HPDE6-E6E7 (cell line): ENCODE measurements around the gene CPXM2.

Source experiments
- DNase-seq: peaks from one replicate; pipeline ENCODE4 v3.0.0; 2011; ENCODE audit warnings: missing footprints; ENCODE audit errors: extremely low spot score

CPXM2 gene

GRCh38 chr10:123904834-123905409, 13.3 kb upstream of the CPXM2 start:
- no peak for DNase-seq

- no peak for DNase-seq
Observed at GRCh38 chr10:123903621-123904020, 12.0 kb upstream of the CPXM2 start.

- no peak for DNase-seq
Observed at GRCh38 chr10:123901621-123902020, 10.0 kb upstream of the CPXM2 start.

GRCh38 chr10:123897146-123897545, 5.5 kb upstream of the CPXM2 start:
- DNase-seq, result no peak

GRCh38 chr10:123896246-123896927, 4.8 kb upstream of the CPXM2 start:
- DNase-seq, result no peak

GRCh38 chr10:123893651-123894050, 2.0 kb upstream of the CPXM2 start:
- no peak for DNase-seq

GRCh38 chr10:123890756-123891143, 857 bp downstream of the CPXM2 start:
- no peak for DNase-seq

GRCh38 chr10:123890226-123890625, 1.4 kb downstream of the CPXM2 start:
- no peak for DNase-seq

GRCh38 chr10:123889821-123890220, 1.8 kb downstream of the CPXM2 start:
- no peak for DNase-seq

GRCh38 chr10:123888751-123889150, 2.9 kb downstream of the CPXM2 start:
- no peak for DNase-seq

- no peak for DNase-seq
Observed at GRCh38 chr10:123888256-123888655, 3.4 kb downstream of the CPXM2 start.

GRCh38 chr10:123886292-123886691, 5.3 kb downstream of the CPXM2 start:
- no peak for DNase-seq

- no peak for DNase-seq
Observed at GRCh38 chr10:123885406-123886170, 6.0 kb downstream of the CPXM2 start.

- no peak for DNase-seq
Observed at GRCh38 chr10:123884907-123885381, 6.7 kb downstream of the CPXM2 start.

GRCh38 chr10:123884351-123884906, 7.2 kb downstream of the CPXM2 start:
- DNase-seq, result no peak

GRCh38 chr10:123883673-123884320, 7.8 kb downstream of the CPXM2 start:
- no peak for DNase-seq

GRCh38 chr10:123882681-123883445, 8.7 kb downstream of the CPXM2 start:
- no peak for DNase-seq

- no peak for DNase-seq
Observed at GRCh38 chr10:123882177-123882576, 9.4 kb downstream of the CPXM2 start.

GRCh38 chr10:123879606-123880257, 11.9 kb downstream of the CPXM2 start:
- DNase-seq, result no peak

GRCh38 chr10:123878666-123879303, 12.8 kb downstream of the CPXM2 start:
- DNase-seq, result no peak
